H9 (cell line): ENCODE results near the gene ZHX3. TPM values are rescaled to one million over a fixed set of nuclear protein-coding genes. Genes with fewer than 3 reads are reported as not detected.
A peak's percentile ranks its signal among the peaks of the same experiment; 100 is the strongest.

Experiments
- DNase-seq: peaks from one replicate; pipeline ENCODE4 v3.0.0-alpha.2; 2017
- H2AFZ ChIP-seq: one replicate; pipeline ENCODE4 v1.6.1; 2013; ENCODE audit warnings: mild to moderate bottlenecking, low read length, control low read depth, moderate library complexity
- H2AK5ac ChIP-seq: 2 replicates; pipeline ENCODE4 v1.6.1; 2013; ENCODE audit warnings: low read length, control low read depth, mixed read lengths; ENCODE audit not compliant: insufficient read length
- H2BK120ac ChIP-seq: one replicate; pipeline ENCODE4 v1.6.1; 2013; ENCODE audit warnings: low read depth, mild to moderate bottlenecking, low read length, control low read depth, inconsistent platforms; ENCODE audit not compliant: poor library complexity, severe bottlenecking
- H2BK12ac ChIP-seq: 2 replicates; pipeline ENCODE4 v1.6.1; 2013; ENCODE audit warnings: low read length, control low read depth, mixed read lengths, low read depth; ENCODE audit not compliant: insufficient read length
- H2BK15ac ChIP-seq: 2 replicates; pipeline ENCODE4 v1.6.1; 2013; ENCODE audit warnings: low read depth, low read length, control low read depth
- H2BK20ac ChIP-seq: one replicate; pipeline ENCODE4 v1.6.1; 2013; ENCODE audit warnings: low read depth, mild to moderate bottlenecking, low read length, control low read depth, inconsistent platforms; ENCODE audit not compliant: poor library complexity, severe bottlenecking
- H2BK5ac ChIP-seq: 2 replicates; pipeline ENCODE4 v1.6.1; 2013; ENCODE audit warnings: low read length, control low read depth, mixed read lengths; ENCODE audit not compliant: insufficient read length
- H3K14ac ChIP-seq: 2 replicates; pipeline ENCODE4 v1.6.1; 2013; ENCODE audit warnings: low read length, control low read depth; ENCODE audit not compliant: insufficient read depth
- H3K18ac ChIP-seq: 2 replicates; pipeline ENCODE4 v1.6.1; 2013; ENCODE audit warnings: low read depth, mild to moderate bottlenecking, mixed read lengths, low read length, control low read depth; ENCODE audit not compliant: insufficient read length
- H3K23ac ChIP-seq: 2 replicates; pipeline ENCODE4 v1.6.1; 2013; ENCODE audit warnings: low read length, control low read depth, mixed read lengths, low read depth; ENCODE audit not compliant: insufficient read length
- H3K23me2 ChIP-seq: 2 replicates; pipeline ENCODE4 v1.6.1; 2013; ENCODE audit warnings: low read depth, mild to moderate bottlenecking, mixed read lengths, low read length, control low read depth; ENCODE audit not compliant: insufficient read length, poor library complexity, severe bottlenecking
- H3K27ac ChIP-seq: 2 replicates; pipeline ENCODE4 v1.5.1; 2013; ENCODE audit warnings: low read length, control low read depth, mixed read lengths, low read depth; ENCODE audit not compliant: insufficient read length
- H3K27me3 ChIP-seq: 2 replicates; pipeline ENCODE4 v1.6.1; 2013; ENCODE audit warnings: low read length, control low read depth, inconsistent platforms; ENCODE audit not compliant: insufficient read depth
- H3K4ac ChIP-seq: 2 replicates; pipeline ENCODE4 v1.6.1; 2013; ENCODE audit warnings: low read depth, mild to moderate bottlenecking, control low read depth, inconsistent platforms, low read length, moderate library complexity
- H3K4me1 ChIP-seq: 2 replicates; pipeline ENCODE4 v1.6.1; 2013; ENCODE audit warnings: low read length, control low read depth, inconsistent platforms; ENCODE audit not compliant: insufficient read depth
- H3K4me2 ChIP-seq: 2 replicates; pipeline ENCODE4 v1.6.1; 2013; ENCODE audit warnings: low read length, control low read depth, mixed read lengths; ENCODE audit not compliant: insufficient read length, insufficient read depth
- H3K56ac ChIP-seq: 2 replicates; pipeline ENCODE4 v1.6.1; 2013; ENCODE audit warnings: low read depth, mild to moderate bottlenecking, mixed read lengths, low read length, control low read depth; ENCODE audit not compliant: insufficient read length
- H3K79me1 ChIP-seq: 2 replicates; pipeline ENCODE4 v1.6.1; 2013; ENCODE audit warnings: low read depth, mild to moderate bottlenecking, moderate library complexity, low read length, control low read depth, inconsistent platforms; ENCODE audit not compliant: insufficient read depth, poor library complexity, severe bottlenecking
- H3K79me2 ChIP-seq: 2 replicates; pipeline ENCODE4 v1.6.1; 2013; ENCODE audit warnings: low read length, control low read depth, inconsistent platforms; ENCODE audit not compliant: insufficient read depth
- H3K9ac ChIP-seq: 2 replicates; pipeline ENCODE4 v1.6.1; 2013; ENCODE audit warnings: low read length, control low read depth, mixed read lengths; ENCODE audit not compliant: insufficient read length; ENCODE audit errors: extremely low read depth
- H3K9me3 ChIP-seq: one replicate; pipeline ENCODE4 v1.6.1; 2013; ENCODE audit warnings: low read depth, low read length, inconsistent platforms; ENCODE audit not compliant: control insufficient read depth
- H3T11ph ChIP-seq: one replicate; pipeline ENCODE4 v1.6.1; 2013; ENCODE audit warnings: mild to moderate bottlenecking, low read length, control low read depth, inconsistent platforms
- H4K20me1 ChIP-seq: one replicate; pipeline ENCODE4 v1.6.1; 2013; ENCODE audit not compliant: control insufficient read depth, insufficient read length, insufficient read depth
- H4K5ac ChIP-seq: 2 replicates; pipeline ENCODE4 v1.6.1; 2013; ENCODE audit warnings: low read depth, mild to moderate bottlenecking, mixed read lengths, low read length, control low read depth; ENCODE audit not compliant: insufficient read length
- H4K8ac ChIP-seq: replicated peaks from 2 replicates; pipeline ENCODE4 v1.6.1; 2013; ENCODE audit warnings: low read length, control low read depth, mixed read lengths, low read depth; ENCODE audit not compliant: insufficient read length
- H4K91ac ChIP-seq: 2 replicates; pipeline ENCODE4 v1.6.1; 2013; ENCODE audit warnings: low read depth, mild to moderate bottlenecking, moderate library complexity, mixed read lengths, low read length, control low read depth; ENCODE audit not compliant: insufficient read length
- H3K27ac Mint-ChIP-seq, 3 experiments: 2 replicates in 2 of 3; 3 replicates in 1 of 3; pipeline ENCODE4 v1.8.0; 2020 to 2021; ENCODE audit warnings: mixed read lengths in 3 of 3, mild to moderate bottlenecking in 1 of 3, moderate library complexity in 1 of 3
- H3K27me3 Mint-ChIP-seq: 2 replicates; pipeline ENCODE4 v1.8.0; 2021; ENCODE audit warnings: low read depth, mild to moderate bottlenecking, moderate library complexity, mixed read lengths
- H3K36me3 Mint-ChIP-seq, 3 experiments: 2 replicates in 2 of 3; 3 replicates in 1 of 3; pipeline ENCODE4 v1.8.0; 2020 to 2021; ENCODE audit warnings: low read depth in 3 of 3, mixed read lengths in 3 of 3; ENCODE audit not compliant: insufficient read depth in 1 of 3
- H3K4me1 Mint-ChIP-seq, 2 experiments: 2 replicates each; pipeline ENCODE4 v1.8.0; 2020; ENCODE audit warnings: mixed read lengths in 2 of 2
- H3K4me3 Mint-ChIP-seq, 2 experiments: 2 replicates in 1 of 2; 3 replicates in 1 of 2; pipeline ENCODE4 v1.8.0; 2020 to 2021; ENCODE audit warnings: mild to moderate bottlenecking in 2 of 2, mixed read lengths in 2 of 2, moderate library complexity in 1 of 2
- H3K9me3 Mint-ChIP-seq, 2 experiments: 2 replicates in 1 of 2; 3 replicates in 1 of 2; pipeline ENCODE4 v1.8.0; 2020; ENCODE audit warnings: mild to moderate bottlenecking in 2 of 2, mixed read lengths in 2 of 2, moderate library complexity in 1 of 2
- WGBS: extraction: QIAGEN DNeasy Blood & Tissue Kit; methylation state at CpG from one replicate; pipeline ENCODE4 v1.1.7; 2013; ENCODE audit warnings: missing lambda C conversion rate, low lambda C conversion rate, mixed read lengths; ENCODE audit not compliant: insufficient read length; ENCODE audit errors: extremely low coverage; 5-methylcytosine and 5-hydroxymethylcytosine counted together
- total RNA-seq: library from RNA; stranded (reverse); gene quantifications from 2 replicates; pipeline ENCODE4 v1.2.1, GENCODE V29; 2021
- TF ChIP-seq, protein P1 (sequence below): fragments of 200-600 bp; sonication (generic); conservative IDR thresholded peaks from 3 replicates; pipeline ENCODE4 v1.8.0; 2021; ENCODE audit warnings: antibody characterized with exemption, mild to moderate bottlenecking

Gene ZHX3
- total RNA-seq, 1 experiment from 2014 or later = 4.4 TPM

DNA sequence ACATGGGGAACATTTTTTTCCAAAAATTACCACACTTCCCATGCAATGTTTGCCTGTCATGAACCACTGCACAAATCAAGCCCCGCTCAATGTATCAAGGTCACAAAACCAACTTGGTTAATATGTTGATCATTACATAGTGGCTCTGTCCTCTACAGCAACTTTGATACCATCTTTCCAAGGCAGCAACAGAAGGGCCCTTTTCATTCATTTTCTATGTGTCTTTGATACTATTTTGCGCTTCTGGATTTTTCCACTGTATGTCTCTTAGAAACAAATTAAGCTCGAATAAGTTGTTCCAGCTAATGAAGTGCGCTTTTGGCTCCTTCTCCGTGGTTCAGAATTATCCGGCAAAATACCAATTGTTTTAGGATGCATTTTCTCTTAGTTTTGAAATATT is 1.5 kb downstream of the ZHX3 start:
- no peaks in the 10 kb centered on the region for H3K9me3 ChIP-seq
- Mint-ChIP-seq H3K27me3 (peaks cover 24% of the 10 kb centered on the region), H3K27ac (no peak overlapping the region), H3K36me3 (no peaks in the 10 kb centered on the region), H3K9me3 (0 out of 5 replicates have a peak, but pooled peaks cover 2 to 4% of the 10 kb centered on the region in 2 experiments), H3K4me1 (peaks cover 8 to 9% of the 10 kb centered on the region in 2 experiments), H3K4me3 (peak overlapping the region; percentile 82 to 87; a peak in 3 of 5 replicates)
- H2BK5ac ChIP-seq = no peak overlapping the region
- H3K4me2 ChIP-seq = no peak overlapping the region
- no peak overlapping the region for H3K4ac ChIP-seq
- TF ChIP-seq, protein P1, sequence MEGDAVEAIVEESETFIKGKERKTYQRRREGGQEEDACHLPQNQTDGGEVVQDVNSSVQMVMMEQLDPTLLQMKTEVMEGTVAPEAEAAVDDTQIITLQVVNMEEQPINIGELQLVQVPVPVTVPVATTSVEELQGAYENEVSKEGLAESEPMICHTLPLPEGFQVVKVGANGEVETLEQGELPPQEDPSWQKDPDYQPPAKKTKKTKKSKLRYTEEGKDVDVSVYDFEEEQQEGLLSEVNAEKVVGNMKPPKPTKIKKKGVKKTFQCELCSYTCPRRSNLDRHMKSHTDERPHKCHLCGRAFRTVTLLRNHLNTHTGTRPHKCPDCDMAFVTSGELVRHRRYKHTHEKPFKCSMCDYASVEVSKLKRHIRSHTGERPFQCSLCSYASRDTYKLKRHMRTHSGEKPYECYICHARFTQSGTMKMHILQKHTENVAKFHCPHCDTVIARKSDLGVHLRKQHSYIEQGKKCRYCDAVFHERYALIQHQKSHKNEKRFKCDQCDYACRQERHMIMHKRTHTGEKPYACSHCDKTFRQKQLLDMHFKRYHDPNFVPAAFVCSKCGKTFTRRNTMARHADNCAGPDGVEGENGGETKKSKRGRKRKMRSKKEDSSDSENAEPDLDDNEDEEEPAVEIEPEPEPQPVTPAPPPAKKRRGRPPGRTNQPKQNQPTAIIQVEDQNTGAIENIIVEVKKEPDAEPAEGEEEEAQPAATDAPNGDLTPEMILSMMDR = no peak
- whole genome bisulfite sequencing = no CpG with 5 or more reads among the region's 6 CpGs
- H3K9ac ChIP-seq = no peak overlapping the region
- H3K14ac ChIP-seq = no peak overlapping the region
- no peak overlapping the region for H3K27ac ChIP-seq
- H2BK120ac ChIP-seq = no peak overlapping the region
- H4K20me1 ChIP-seq = no peaks in the 10 kb centered on the region
- H3K56ac ChIP-seq = no peak overlapping the region
- peaks cover 10% of the 10 kb centered on the region for H3K23me2 ChIP-seq
- H3K79me2 ChIP-seq = no peaks in the 10 kb centered on the region
- no peaks in the 10 kb centered on the region for H3K27me3 ChIP-seq
- DNase-seq = no peak
- no peak overlapping the region for H2BK12ac ChIP-seq
- H4K8ac ChIP-seq = no peak overlapping the region
- H3K79me1 ChIP-seq = no peaks in the 10 kb centered on the region
- no peak overlapping the region for H3K18ac ChIP-seq
- H2BK15ac ChIP-seq = no peak overlapping the region
- no peak overlapping the region for H3T11ph ChIP-seq
- no peak overlapping the region for H4K91ac ChIP-seq
- H2AFZ ChIP-seq = no peak overlapping the region
- peaks cover 2% of the 10 kb centered on the region; the same call in 1 of the 2 replicates for H3K4me1 ChIP-seq
- H2BK20ac ChIP-seq = no peak overlapping the region
- no peak overlapping the region for H4K5ac ChIP-seq
- H2AK5ac ChIP-seq = no peak overlapping the region
- H3K23ac ChIP-seq = no peak overlapping the region
